B cell (primary cell): ENCODE data around the gene ETFA. TPM values are rescaled to one million over a fixed set of nuclear protein-coding genes. Genes with fewer than 3 reads are reported as not detected.

Source experiments
- ATAC-seq: fragments of 200-7000 bp; cut with Tn5 transposase; one replicate; pipeline ENCODE4 v1.10.0; 2021; ENCODE audit warnings: low read depth, mild to moderate bottlenecking, moderate number of reproducible peaks, moderate library complexity
- CTCF ChIA-PET: fragments of 350-600 bp; sonication (Branson Sonifier 250); formaldehyde crosslinking; loops from one replicate; lab custom pipeline; 2021; ENCODE audit warnings: antibody characterized with exemption, inconsistent platforms; lab: Charles Lee
- POLR2A ChIA-PET: fragments of 350-600 bp; sonication (Branson Sonifier 250); formaldehyde crosslinking; loops from one replicate; lab custom pipeline; 2021; ENCODE audit warnings: antibody characterized with exemption; lab: Charles Lee
- DNase-seq: peaks from one replicate; pipeline ENCODE4 v3.0.0; 2013
- H2AFZ ChIP-seq: 2 replicates; pipeline ENCODE4 v1.6.1; 2012; ENCODE audit warnings: mild to moderate bottlenecking, low read depth, low read length; ENCODE audit not compliant: insufficient read depth, poor library complexity, severe bottlenecking
- H3K27ac ChIP-seq, 2 donors: 1 replicate in 1 of 2; 2 replicates in 1 of 2; pipeline ENCODE4 v1.5.1; 2012 to 2013; ENCODE audit warnings: low read length in 2 of 2, mild to moderate bottlenecking in 2 of 2, moderate library complexity in 1 of 2
- H3K27me3 ChIP-seq, 4 experiments: fragments of 200-600 bp in 1 of 4; sonication (generic) in 1 of 4; replicated peaks in 1 of 4; 1 replicate in 2 of 4; 2 replicates in 2 of 4; pipeline versions ENCODE4 v1.6.1 to v1.7.0; 2013 to 2016; ENCODE audit warnings: low read length in 3 of 4, mild to moderate bottlenecking in 2 of 4, mixed read lengths in 1 of 4, moderate library complexity in 1 of 4; ENCODE audit not compliant: insufficient read depth in 4 of 4, control insufficient read depth in 3 of 4; ENCODE audit errors: control extremely low read depth in 1 of 4
- H3K36me3 ChIP-seq, 2 experiments: replicated peaks in 1 of 2; 1 replicate in 1 of 2; 2 replicates in 1 of 2; pipeline versions ENCODE4 v1.6.1 to v1.7.1; 2013; ENCODE audit warnings: low read length in 1 of 2; ENCODE audit not compliant: insufficient read depth in 2 of 2, control insufficient read depth in 1 of 2; ENCODE audit errors: control extremely low read depth in 1 of 2, extremely low read depth in 1 of 2
- H3K4me1 ChIP-seq, 2 donors: fragments of 200-600 bp in 1 of 2; sonication (generic) in 1 of 2; 1 replicate in 1 of 2; 2 replicates in 1 of 2; pipeline versions ENCODE4 v1.5.1 to v1.6.1; 2013 to 2017; ENCODE audit warnings: low read length in 2 of 2; ENCODE audit not compliant: control insufficient read depth in 2 of 2, insufficient read depth in 2 of 2
- H3K4me2 ChIP-seq: replicated peaks from 2 replicates; pipeline ENCODE3; 2012; ENCODE audit warnings: mild to moderate bottlenecking, low read depth, low read length; ENCODE audit not compliant: poor library complexity, severe bottlenecking
- H3K4me3 ChIP-seq, 5 experiments: fragments of 200-600 bp in 1 of 5; sonication (generic) in 1 of 5; 1 replicate in 3 of 5; 2 replicates in 2 of 5; pipeline versions ENCODE4 v1.5.1 to v1.7.0; 2011 to 2016; ENCODE audit warnings: low read length in 4 of 5, mild to moderate bottlenecking in 4 of 5, low read depth in 2 of 5, control low read depth in 1 of 5, moderate library complexity in 1 of 5; ENCODE audit not compliant: insufficient read depth in 1 of 5; ENCODE audit errors: control extremely low read depth in 1 of 5, extremely low read depth in 1 of 5
- H3K79me2 ChIP-seq: fragments of 200-600 bp; sonication (generic); one replicate; pipeline ENCODE4 v1.6.0; 2016; ENCODE audit warnings: low read length; ENCODE audit not compliant: control insufficient read depth, insufficient read depth
- H3K9ac ChIP-seq: fragments of 200-600 bp; sonication (generic); 2 replicates; pipeline ENCODE4 v1.6.1; 2017; ENCODE audit warnings: mild to moderate bottlenecking, low read length, moderate library complexity
- H3K9me3 ChIP-seq, 3 donors: one replicate each; pipeline versions ENCODE4 v1.6.1 to v1.7.1; 2013; ENCODE audit warnings: low read length in 2 of 3; ENCODE audit not compliant: control insufficient read depth in 2 of 3, insufficient read depth in 1 of 3; ENCODE audit errors: control extremely low read depth in 1 of 3
- H4K20me1 ChIP-seq: 2 replicates; pipeline ENCODE4 v1.6.0; 2012; ENCODE audit warnings: mild to moderate bottlenecking, low read length; ENCODE audit not compliant: insufficient read depth, control insufficient read depth, poor library complexity, severe bottlenecking
- H3K27ac Mint-ChIP-seq: one replicate; pipeline ENCODE4 v1.8.0; 2021; ENCODE audit warnings: mixed read lengths
- H3K27me3 Mint-ChIP-seq: one replicate; pipeline ENCODE4 v1.8.0; 2021; ENCODE audit warnings: mixed read lengths
- H3K4me1 Mint-ChIP-seq: one replicate; pipeline ENCODE4 v1.8.0; 2021; ENCODE audit warnings: mixed read lengths
- H3K4me3 Mint-ChIP-seq: one replicate; pipeline ENCODE4 v1.8.0; 2021; ENCODE audit warnings: mixed read lengths
- H3K9me3 Mint-ChIP-seq: one replicate; pipeline ENCODE4 v1.8.0; 2022; ENCODE audit warnings: mixed read lengths; ENCODE audit not compliant: insufficient read depth
- CTCF ChIP-seq: fragments of 200-600 bp; IDR thresholded peaks from one replicate; pipeline ENCODE4 v1.8.0; 2022; ENCODE audit warnings: antibody characterized with exemption, mild to moderate bottlenecking
- EZH2 ChIP-seq: IDR thresholded peaks from 2 replicates; pipeline ENCODE4 v1.6.1; 2012; ENCODE audit warnings: borderline replicate concordance, low read depth, mild to moderate bottlenecking, moderate library complexity, low read length; ENCODE audit not compliant: insufficient read depth, poor library complexity, severe bottlenecking
- WGBS: methylation state at CpG from one replicate; pipeline ENCODE4 v1.1.5; 2013; ENCODE audit warnings: missing lambda C conversion rate; ENCODE audit not compliant: insufficient coverage; 5-methylcytosine and 5-hydroxymethylcytosine counted together
- intact Hi-C: fragments of 100-400 bp; cut with micrococcal nuclease; formaldehyde crosslinking; loops from one replicate; pipeline ENCODE4 v1.10.0; 2022
- polyA plus RNA-seq: library from polyadenylated mRNA; depleted of rRNA; stranded (reverse); fragments of >200 nt; gene quantifications from 2 replicates; pipeline ENCODE4 v1.2.3, GENCODE V29; 2012
- total RNA-seq, 2 donors: library from RNA; stranded (reverse); fragments of 120-200 nt in 1 of 2; gene quantifications; 1 replicate in 1 of 2; 2 replicates in 1 of 2; pipeline versions ENCODE4 v1.2.3 to v1.2.4, GENCODE V29; 2013 to 2022

The ETFA gene
- total and polyA plus RNA-seq, 2 donors (not counting 1 experiment from before 2014, with no cell fraction given), result 34.9 to 68.8 TPM

DNA sequence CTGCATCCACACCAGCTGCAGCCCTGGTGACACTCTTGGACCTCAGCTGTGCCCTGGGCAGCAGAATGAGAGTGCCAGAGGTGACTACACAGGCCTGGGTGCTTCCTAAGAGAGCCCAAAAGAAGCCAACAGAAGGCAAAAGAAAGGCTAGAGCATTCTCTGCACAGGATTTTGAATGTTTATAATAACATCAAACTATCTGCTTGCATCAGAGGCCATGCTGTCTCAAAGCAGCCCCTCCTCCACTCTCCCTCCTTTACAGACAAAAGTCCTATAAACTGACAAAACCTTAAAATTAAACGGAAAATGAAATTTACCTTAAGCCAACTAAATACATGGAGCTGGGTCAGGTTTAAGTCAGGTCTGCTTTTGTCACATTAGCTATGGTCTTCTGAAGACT lies 95.6 kb downstream of the ETFA start:
- H2AFZ ChIP-seq, result no peak overlapping the region
- H3K4me1 Mint-ChIP-seq, result no peaks in the 10 kb centered on the region
- H3K4me1 ChIP-seq, result no peaks in the 10 kb centered on the region
- DNase-seq (no peak), ATAC-seq (no peak)
- TF ChIP-seq CTCF (no peak), EZH2 (no peak)
- H3K27me3 Mint-ChIP-seq, result no peaks in the 10 kb centered on the region
- no peak overlapping the region for H3K27ac Mint-ChIP-seq
- H3K27ac ChIP-seq, result no peak overlapping the region
- no peak overlapping the region for H3K4me2 ChIP-seq
- H3K79me2 ChIP-seq, result no peaks in the 10 kb centered on the region
- CTCF ChIA-PET, result no interaction called here
- no peaks in the 10 kb centered on the region for H4K20me1 ChIP-seq
- intact Hi-C loops, result no loop called here
- H3K9me3 ChIP-seq, result no peaks in the 10 kb centered on the region
- no CpG with 5 or more reads among the region's 1 CpG for WGBS
- H3K9ac ChIP-seq, result no peak overlapping the region
- H3K9me3 Mint-ChIP-seq, result no peaks in the 10 kb centered on the region
- H3K27me3 ChIP-seq, result no peaks in the 10 kb centered on the region
- no peak overlapping the region for H3K4me3 ChIP-seq
- POLR2A ChIA-PET, result no interaction called here
- H3K4me3 Mint-ChIP-seq, result no peak overlapping the region
- H3K36me3 ChIP-seq, result peaks cover 0 to 61% of the 10 kb centered on the region in 2 experiments

DNA sequence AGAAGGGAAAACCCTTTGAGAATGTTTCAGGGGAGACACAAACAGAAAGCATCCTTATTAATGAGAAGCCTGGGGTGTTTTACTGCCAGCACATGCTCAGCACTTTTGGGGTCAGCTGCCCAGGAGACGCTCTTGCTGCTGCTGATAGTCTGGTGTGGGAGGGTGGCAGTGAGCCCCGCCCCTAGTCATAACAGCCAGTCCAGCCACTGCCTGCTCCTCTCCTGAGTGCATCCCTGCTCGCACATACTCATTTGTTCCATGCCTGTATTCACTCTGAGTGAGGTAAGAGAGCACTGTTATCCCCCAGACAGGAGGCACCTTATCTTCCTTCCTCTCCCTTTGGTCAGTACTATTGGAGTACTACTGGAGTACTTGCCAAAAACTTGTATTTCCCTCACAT lies 101.3 kb downstream of the ETFA start:
- no CpG with 5 or more reads among the region's 3 CpGs for WGBS
- H3K36me3 ChIP-seq, result peaks cover 0 to 62% of the 10 kb centered on the region in 2 experiments
- H3K4me1 ChIP-seq, result no peaks in the 10 kb centered on the region
- no peak overlapping the region for H3K4me2 ChIP-seq
- no peak for ATAC-seq
- H3K27me3 ChIP-seq, result no peaks in the 10 kb centered on the region
- TF ChIP-seq CTCF (no peak), EZH2 (no peak)
- H3K4me3 ChIP-seq, result no peak overlapping the region
- Mint-ChIP-seq H3K4me3 (no peak overlapping the region), H3K27ac (no peak overlapping the region), H3K9me3 (no peaks in the 10 kb centered on the region), H3K4me1 (no peaks in the 10 kb centered on the region), H3K27me3 (no peaks in the 10 kb centered on the region)
- H3K9me3 ChIP-seq, result no peaks in the 10 kb centered on the region
- intact Hi-C loops, result no loop called here
- H3K9ac ChIP-seq, result no peak overlapping the region
- H4K20me1 ChIP-seq, result no peaks in the 10 kb centered on the region
- no peak for DNase-seq
- H3K27ac ChIP-seq, result no peak overlapping the region
- CTCF ChIA-PET, result interaction anchor here (1.4 kb wide), 1 partner anchor 656 kb away, joined by 3 read pairs; no protein-coding TSS in a partner anchor
- no peak overlapping the region for H2AFZ ChIP-seq
- H3K79me2 ChIP-seq, result no peaks in the 10 kb centered on the region
- POLR2A ChIA-PET, result no interaction called here
